Measurements from ENCODE around the gene EXOSC10.
A peak's percentile ranks its signal among the peaks of the same experiment; 100 is the strongest.
"Not testable (repeated sequence)": the region's sequence is repeated elsewhere in the genome, so short reads cannot be mapped to it uniquely, and the experiment has no call there.

The EXOSC10 gene

GRCh38 chr1:11059968-11060830 lies 39.5 kb downstream of the EXOSC10 start, which contains the start of gene SRM:
TSS of gene SRM (minus strand) at chr1:11060018. CDS start at chr1:11059943, 75 bp downstream.
- peak; percentile 91 for DNase-seq

GRCh38 chr1:11059155-11059967 lies 40.3 kb downstream of the EXOSC10 start:
- DNase-seq = no peak

GRCh38 chr1:11058595-11059154 lies 41.0 kb downstream of the EXOSC10 start:
- no peak for DNase-seq

DNA sequence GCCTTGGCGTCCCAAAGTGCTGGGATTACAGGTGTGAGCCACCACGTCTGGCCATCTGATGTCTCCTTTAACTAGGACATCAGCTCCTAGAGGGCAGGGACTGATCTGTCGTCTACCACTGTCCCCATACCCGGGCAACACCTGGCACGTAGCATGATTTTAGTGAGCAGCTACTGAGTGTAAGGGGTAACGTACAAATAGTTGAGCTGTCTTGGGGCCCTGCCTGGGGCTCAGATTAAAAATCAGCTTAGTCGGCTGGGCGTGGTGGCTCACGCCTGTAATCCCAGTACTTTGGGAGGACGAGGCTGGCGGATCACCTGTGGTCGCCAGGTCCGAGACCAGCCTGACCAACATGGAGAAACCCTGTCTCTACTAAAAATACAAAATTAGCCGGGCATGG lies 41.6 kb downstream of the EXOSC10 start:
- DNase-seq = no peak

DNA sequence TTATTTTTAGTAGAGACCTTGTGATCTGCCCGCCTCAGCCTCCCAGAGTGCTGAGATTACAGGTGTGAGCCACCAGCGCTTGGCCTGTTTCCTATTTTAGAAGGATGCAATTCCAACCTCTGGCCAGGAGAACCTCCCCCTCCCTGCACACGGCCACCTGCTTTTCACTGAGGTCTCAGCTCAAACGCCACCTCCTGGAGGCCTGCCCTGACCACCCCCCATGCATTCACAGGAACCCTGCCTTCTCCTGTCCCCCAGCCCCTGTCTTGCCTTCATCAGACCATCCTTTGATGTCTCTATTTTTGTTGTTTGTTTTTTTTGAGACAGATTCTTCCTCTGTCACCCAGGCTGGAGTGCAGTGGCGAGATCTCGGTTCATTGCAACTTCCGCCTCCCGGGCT lies 42.2 kb downstream of the EXOSC10 start:
- no peak for DNase-seq

- no peak for DNase-seq
These were observed 43.2 kb downstream of the EXOSC10 start for GRCh38 chr1:11056504-11056903.

- no peak for DNase-seq
These were observed 44.0 kb downstream of the EXOSC10 start for GRCh38 chr1:11055676-11056075.

DNA sequence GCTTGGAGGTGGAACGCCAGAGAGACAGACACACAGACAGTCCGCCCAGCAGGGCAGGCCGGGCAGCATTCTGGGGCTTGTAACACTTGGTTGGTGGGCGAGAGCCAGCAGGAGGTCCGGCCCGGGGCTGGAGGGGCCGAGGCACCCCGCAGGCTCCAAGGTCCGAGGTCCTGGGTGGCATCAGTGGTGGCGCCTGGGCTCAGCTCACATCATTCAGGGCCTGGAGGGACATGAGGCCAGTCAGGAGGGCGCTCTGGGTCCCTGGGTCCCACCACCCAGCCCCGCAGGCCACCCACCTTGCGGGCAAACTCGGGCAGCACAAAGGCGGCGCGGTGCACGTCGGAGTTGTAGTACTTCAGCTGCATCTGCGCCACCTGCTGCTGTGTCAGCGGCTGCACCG lies 45.0 kb downstream of the EXOSC10 start:
- no peak for DNase-seq

DNA sequence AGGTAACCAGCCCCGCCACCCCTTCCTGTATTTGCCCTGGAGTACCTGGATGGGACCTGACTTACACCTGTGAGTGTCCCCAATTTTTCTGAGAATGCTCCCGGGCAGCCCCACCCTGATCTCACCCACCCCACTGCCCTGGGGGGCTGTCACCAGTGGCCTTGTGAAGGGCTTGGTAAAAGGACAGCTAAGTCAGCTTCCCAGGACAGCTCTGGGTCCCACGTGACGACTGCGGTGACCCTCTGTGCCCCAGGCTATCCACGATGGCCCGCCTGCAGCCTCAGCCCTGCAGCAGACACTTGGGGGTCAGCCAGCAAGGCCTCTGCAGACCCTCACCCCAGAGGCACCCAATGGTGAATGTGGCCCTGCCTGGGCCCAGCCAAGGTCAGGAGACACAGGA lies 45.5 kb downstream of the EXOSC10 start:
- no peak for DNase-seq

DNA sequence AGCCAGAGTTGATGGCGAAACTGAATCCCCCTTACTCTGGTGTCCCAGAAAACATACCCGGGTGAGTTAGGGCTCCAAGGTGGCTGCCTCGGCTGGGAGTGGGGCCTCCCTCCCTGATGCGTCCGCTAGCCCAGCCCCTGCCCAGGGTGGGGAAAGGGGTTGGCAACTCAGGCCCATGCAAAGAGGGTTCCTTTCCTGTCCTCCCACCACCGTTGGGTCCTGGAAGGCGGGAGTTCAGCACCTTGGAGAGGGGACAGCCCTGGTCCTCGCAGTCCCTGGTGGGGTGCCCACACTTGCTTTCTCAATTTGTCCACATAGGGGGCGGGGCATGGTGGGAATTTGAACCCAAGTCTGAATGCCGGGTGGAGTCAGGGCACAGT lies 45.9 kb downstream of the EXOSC10 start:
- DNase-seq = peak; percentile 52

DNA sequence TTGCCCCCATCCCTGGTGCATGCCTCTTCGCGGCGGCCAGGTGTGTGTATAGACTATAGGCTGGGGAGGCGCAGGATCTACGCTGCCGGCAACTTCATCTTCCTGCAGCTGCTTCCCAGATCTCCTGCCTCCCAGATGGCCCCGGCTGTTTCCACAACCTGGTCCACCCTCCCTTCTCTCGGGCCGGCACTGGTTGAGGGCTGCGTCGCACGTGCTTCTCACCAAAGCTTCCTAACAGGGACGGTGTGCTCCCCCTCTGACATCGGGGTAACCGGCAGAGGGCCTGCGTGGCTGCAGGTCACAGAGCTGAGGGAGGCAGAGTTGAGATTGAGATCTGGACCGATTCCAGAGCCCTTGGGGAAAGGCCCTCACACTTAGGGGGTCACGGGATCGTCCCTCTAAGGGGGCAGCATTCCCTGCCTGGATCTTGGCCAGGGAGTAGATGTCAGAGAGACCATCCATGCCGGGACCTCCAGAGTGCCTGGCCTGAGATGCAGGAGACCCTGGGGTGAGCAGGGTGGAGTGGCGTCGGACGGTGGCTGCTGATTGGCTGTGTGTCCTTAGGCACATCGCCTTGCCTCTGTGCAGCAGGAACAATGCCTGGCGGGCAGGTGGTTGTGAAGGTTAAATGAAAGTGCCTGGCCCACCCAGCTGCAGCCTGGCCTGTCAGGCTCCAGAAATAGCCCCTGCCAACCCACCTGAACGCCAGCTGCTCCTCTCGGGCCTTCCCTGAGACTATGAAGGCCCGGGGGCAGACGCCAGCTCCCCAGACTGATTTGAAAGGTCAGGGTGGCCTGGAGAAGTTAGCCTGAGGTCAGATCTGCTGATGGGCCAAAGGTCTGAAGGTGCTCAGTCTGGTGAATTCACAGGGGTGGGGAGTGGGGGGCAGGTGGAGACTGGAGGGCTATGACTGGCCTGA lies 46.6 kb downstream of the EXOSC10 start:
- no peak for DNase-seq

GRCh38 chr1:11051781-11052511 lies 47.7 kb downstream of the EXOSC10 start:
- DNase-seq = no peak

DNA sequence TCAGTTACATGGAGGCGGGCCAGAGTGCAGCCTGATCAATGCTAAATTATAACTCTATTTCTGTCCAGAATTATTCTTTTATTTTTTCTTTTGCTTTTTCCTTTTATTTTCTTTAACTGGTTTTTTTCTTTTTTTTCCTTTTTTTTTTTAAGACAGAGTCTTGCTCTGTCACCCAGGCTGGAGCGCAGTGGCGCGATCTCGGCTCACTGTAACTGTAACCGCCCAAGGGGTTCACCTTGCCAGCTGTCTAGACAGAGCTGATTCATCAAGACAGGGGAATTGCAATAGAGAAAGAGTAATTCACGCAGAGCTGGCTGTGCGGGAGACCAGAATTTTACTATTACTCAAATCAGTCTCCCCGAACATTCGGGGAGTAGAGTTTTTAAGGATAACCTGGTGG lies 48.5 kb downstream of the EXOSC10 start:
- not testable (repeated sequence) for DNase-seq

GRCh38 chr1:11046625-11047365 lies 52.9 kb downstream of the EXOSC10 start, which contains the start of gene MASP2:
TSS of gene MASP2 (minus strand) at chr1:11047239. CDS start at chr1:11047207, 32 bp downstream.
- peak; percentile 18 for DNase-seq

- DNase-seq = peak; percentile 14
These were observed 53.5 kb downstream of the EXOSC10 start for GRCh38 chr1:11046270-11046566.

- peak; percentile 17 for DNase-seq
These were observed 54.0 kb downstream of the EXOSC10 start for GRCh38 chr1:11045428-11046269.

GRCh38 chr1:11044849-11045427 lies 54.7 kb downstream of the EXOSC10 start:
- no peak for DNase-seq

DNA sequence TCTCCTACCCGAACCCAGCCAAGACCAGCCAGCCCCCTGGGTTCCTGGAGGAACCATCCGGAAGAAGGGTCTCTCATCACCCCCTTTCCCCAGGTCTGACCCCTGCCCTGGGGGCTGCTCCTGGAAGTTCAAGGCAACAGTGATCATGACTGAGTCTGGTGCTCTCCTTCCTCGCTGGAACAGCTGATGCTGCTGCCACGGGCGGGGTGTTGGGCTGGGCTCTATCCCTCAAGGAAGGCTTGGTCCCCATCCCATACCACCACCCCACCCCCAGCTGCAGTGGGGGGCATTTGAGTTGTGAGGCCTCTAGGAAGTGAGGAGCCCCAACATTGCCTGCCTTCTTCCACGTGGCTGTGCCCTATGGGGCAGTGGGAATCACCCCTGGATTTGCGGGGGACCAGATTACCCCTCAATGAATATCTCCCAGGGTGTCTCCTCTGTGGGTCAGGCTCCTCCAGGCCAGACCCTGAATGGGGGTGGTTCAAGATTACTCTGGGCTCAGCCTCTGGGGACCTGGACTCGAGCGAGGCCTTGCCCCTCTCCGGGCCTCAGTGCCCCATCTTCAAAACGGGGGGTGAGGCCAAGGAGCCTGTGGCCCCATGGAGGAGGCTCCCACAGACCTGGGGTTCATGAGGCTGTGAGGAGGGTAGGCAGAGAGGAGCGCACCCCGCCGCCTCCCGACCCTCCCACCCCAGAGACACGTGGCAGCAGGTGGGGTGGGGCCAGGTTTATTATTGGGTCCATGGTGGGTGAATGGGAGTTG lies 55.4 kb downstream of the EXOSC10 start:
- DNase-seq = peak; percentile 15

Measured in stimulated activated CD8-positive, alpha-beta memory T cell treated with anti-CD3 and anti-CD28 coated beads, Interleukin-4, amount 100 ng/mL, for 48 hours (primary cell).